ENCODE results near the gene RAB15.

Gene RAB15

DNA sequence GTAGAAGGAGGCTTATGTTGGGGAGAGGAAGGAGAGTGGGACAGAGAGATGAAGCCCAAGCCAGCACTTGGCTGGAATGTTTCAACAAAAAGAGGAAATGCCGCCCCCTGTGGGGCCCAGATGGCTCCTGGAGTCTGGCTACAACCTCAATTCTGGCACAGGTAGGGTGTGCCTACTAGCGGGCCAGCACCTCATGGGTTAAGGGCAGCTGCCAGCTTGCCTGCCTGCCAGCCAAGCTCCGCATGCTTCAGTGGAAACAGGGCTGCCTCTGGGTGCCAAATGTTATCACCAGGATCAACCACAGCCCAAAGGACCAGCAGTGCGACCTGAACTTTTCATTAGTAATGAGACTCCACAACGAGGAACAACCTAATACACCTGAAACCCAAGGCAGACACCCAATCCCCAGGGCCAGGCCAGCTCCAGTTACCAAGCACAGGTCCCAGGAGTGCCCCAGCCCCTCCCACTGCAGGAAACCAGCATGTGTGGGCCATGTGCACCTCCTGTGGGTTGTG is 11.3 kb downstream of the RAB15 start:
- Histone ChIP-seq H3K4me2 (ENCODE audit: low read depth, low read length, poor library complexity, severe bottlenecking) (no peak overlapping the region), H3K27ac (ENCODE audit: low read depth, low read length) (no peak overlapping the region), H3K4me3 (ENCODE audit: insufficient read depth, low read length, poor library complexity, severe bottlenecking) (no peak overlapping the region)

DNA sequence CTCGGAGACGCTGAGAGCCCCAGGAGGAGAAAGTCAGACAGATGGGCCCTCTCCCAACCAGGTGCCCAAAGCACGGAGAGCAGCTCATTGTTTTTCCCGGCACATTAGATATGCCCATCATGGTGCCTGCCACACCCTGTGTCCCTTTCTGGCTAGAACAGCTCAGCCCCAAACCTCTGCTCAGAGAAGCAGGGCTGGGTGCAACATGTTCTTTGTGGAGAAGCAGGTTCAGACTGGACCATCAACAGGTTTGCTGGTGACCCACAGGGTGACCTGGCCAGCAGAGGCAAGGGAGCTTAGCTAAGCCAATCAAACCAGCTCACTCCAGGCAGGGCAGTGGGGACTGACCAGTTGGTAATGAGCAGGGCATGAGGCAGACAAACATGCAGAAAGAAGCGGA is 13.4 kb downstream of the RAB15 start:
- Histone ChIP-seq H3K4me2 (ENCODE audit: low read depth, low read length, poor library complexity, severe bottlenecking) (no peak overlapping the region), H3K27ac (ENCODE audit: low read depth, low read length) (no peak overlapping the region), H3K27me3 (ENCODE audit: low read length) (no peaks in the 10 kb centered on the region), H3F3A (ENCODE audit: insufficient read depth) (no peaks in the 10 kb centered on the region), H2AFZ (ENCODE audit: low read depth, low read length, severe bottlenecking) (no peak overlapping the region), H4K20me1 (ENCODE audit: low read depth, low read length) (no peaks in the 10 kb centered on the region), H3K9me2 (replicated peaks; ENCODE audit: insufficient read depth, low read length) (no peaks in the 10 kb centered on the region), H3K79me2 (ENCODE audit: insufficient read depth, low read length) (no peaks in the 10 kb centered on the region), H3K9me3 (ENCODE audit: insufficient read depth, low read length) (no peaks in the 10 kb centered on the region), H3K36me3 (ENCODE audit: low read length) (no peaks in the 10 kb centered on the region), H3K4me3 (ENCODE audit: insufficient read depth, low read length, poor library complexity, severe bottlenecking) (no peak overlapping the region), H3K9ac (ENCODE audit: low read length) (no peak overlapping the region)
- no peak for TF ChIP-seq EZH2phosphoT487 (conservative IDR thresholded peaks at IDR 0.05; ENCODE audit: low read length)
- TF ChIP-seq, protein P1, sequence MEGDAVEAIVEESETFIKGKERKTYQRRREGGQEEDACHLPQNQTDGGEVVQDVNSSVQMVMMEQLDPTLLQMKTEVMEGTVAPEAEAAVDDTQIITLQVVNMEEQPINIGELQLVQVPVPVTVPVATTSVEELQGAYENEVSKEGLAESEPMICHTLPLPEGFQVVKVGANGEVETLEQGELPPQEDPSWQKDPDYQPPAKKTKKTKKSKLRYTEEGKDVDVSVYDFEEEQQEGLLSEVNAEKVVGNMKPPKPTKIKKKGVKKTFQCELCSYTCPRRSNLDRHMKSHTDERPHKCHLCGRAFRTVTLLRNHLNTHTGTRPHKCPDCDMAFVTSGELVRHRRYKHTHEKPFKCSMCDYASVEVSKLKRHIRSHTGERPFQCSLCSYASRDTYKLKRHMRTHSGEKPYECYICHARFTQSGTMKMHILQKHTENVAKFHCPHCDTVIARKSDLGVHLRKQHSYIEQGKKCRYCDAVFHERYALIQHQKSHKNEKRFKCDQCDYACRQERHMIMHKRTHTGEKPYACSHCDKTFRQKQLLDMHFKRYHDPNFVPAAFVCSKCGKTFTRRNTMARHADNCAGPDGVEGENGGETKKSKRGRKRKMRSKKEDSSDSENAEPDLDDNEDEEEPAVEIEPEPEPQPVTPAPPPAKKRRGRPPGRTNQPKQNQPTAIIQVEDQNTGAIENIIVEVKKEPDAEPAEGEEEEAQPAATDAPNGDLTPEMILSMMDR (IDR thresholded peaks at IDR 0.05; ENCODE audit: insufficient read depth, low read length, poor library complexity, severe bottlenecking), result no peak

More for the DNA sequence above, 11.3 kb downstream of the RAB15 start:
- Histone ChIP-seq H3K27me3 (ENCODE audit: low read length) (no peaks in the 10 kb centered on the region), H2AFZ (ENCODE audit: low read depth, low read length, severe bottlenecking) (no peak overlapping the region), H4K20me1 (ENCODE audit: low read depth, low read length) (no peaks in the 10 kb centered on the region), H3K9me3 (ENCODE audit: insufficient read depth, low read length) (no peaks in the 10 kb centered on the region), H3K79me2 (ENCODE audit: insufficient read depth, low read length) (no peaks in the 10 kb centered on the region), H3K9ac (ENCODE audit: low read length) (no peak overlapping the region), H3K9me2 (replicated peaks; ENCODE audit: insufficient read depth, low read length) (no peaks in the 10 kb centered on the region), H3K36me3 (ENCODE audit: low read length) (no peaks in the 10 kb centered on the region), H3F3A (ENCODE audit: insufficient read depth) (no peaks in the 10 kb centered on the region)
- TF ChIP-seq, protein P1 (IDR thresholded peaks at IDR 0.05; ENCODE audit: insufficient read depth, low read length, poor library complexity, severe bottlenecking), result no peak
- no peak for TF ChIP-seq EZH2phosphoT487 (conservative IDR thresholded peaks at IDR 0.05; ENCODE audit: low read length)

GRCh38 chr14:64958201-64958600 is 13.9 kb downstream of the RAB15 start:
- H4K20me1 ChIP-seq (ENCODE audit: low read depth, low read length), result no peaks in the 10 kb centered on the region
- H3K27me3 ChIP-seq (ENCODE audit: low read length), result no peaks in the 10 kb centered on the region
- no peaks in the 10 kb centered on the region for H3K9me3 ChIP-seq (ENCODE audit: insufficient read depth, low read length)
- H3F3A ChIP-seq (ENCODE audit: insufficient read depth), result no peaks in the 10 kb centered on the region
- H3K27ac ChIP-seq (ENCODE audit: low read depth, low read length), result no peak overlapping the region
- H3K9me2 ChIP-seq (replicated peaks; ENCODE audit: insufficient read depth, low read length), result no peaks in the 10 kb centered on the region
- H3K4me3 ChIP-seq (ENCODE audit: insufficient read depth, low read length, poor library complexity, severe bottlenecking), result no peak overlapping the region
- no peaks in the 10 kb centered on the region for H3K79me2 ChIP-seq (ENCODE audit: insufficient read depth, low read length)
- H3K9ac ChIP-seq (ENCODE audit: low read length), result no peak overlapping the region
- no peaks in the 10 kb centered on the region for H3K36me3 ChIP-seq (ENCODE audit: low read length)
- no peak overlapping the region for H3K4me2 ChIP-seq (ENCODE audit: low read depth, low read length, poor library complexity, severe bottlenecking)
- no peak overlapping the region for H2AFZ ChIP-seq (ENCODE audit: low read depth, low read length, severe bottlenecking)
- TF ChIP-seq, protein P1 (IDR thresholded peaks at IDR 0.05; ENCODE audit: insufficient read depth, low read length, poor library complexity, severe bottlenecking), result no peak
- no peak for TF ChIP-seq EZH2phosphoT487 (conservative IDR thresholded peaks at IDR 0.05; ENCODE audit: low read length)

Measured in SU-DHL-6 (cell line).